ENCODE results near the gene SPA17.

DNA sequence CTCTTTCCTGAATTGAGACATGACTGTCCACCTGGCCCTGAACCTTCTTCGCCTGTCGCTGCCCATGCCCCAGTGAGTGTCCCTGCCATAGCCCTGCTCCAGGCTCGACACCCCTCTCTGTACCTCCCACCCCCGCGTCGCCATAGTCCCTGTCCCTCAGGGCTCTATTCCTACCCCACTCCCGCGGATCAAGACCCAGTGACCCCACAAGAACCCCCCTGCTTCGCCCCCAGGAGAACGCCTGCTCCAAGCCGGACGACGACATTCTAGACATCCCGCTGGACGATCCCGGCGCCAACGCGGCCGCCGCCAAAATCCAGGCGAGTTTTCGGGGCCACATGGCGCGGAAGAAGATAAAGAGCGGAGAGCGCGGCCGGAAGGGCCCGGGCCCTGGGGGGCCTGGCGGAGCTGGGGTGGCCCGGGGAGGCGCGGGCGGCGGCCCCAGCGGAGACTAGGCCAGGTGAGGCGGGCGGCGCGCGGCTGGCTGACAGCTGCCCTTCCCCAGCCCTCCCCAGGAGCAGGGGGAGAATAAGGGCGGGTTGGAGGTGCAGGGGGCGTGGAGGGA, 71.6 kb downstream of the SPA17 start:
- no peak for TF ChIP-seq POLR2AphosphoS5 (IDR thresholded peaks at IDR 0.05; ENCODE audit: low read depth, low read length)
- no peak for TF ChIP-seq POLR2A (IDR thresholded peaks at IDR 0.05; ENCODE audit: low read depth, low read length)
